Testis (tissue), 2 donors: ENCODE measurements around the gene ZRANB3.

Experiments used
- CTCF ChIP-seq, 3 experiments: fragments of 450-650 bp in 2 of 3; fragments of 200-600 bp in 1 of 3; sonication (generic) in 1 of 3; IDR thresholded peaks; one replicate each; pipeline ENCODE4 v1.5.1; 2016 to 2019; ENCODE audit warnings: antibody characterized with exemption in 3 of 3, mild to moderate bottlenecking in 2 of 3, moderate library complexity in 1 of 3
- POLR2A ChIP-seq: fragments of 450-650 bp; IDR thresholded peaks from one replicate; pipeline ENCODE4 v1.6.1; 2017; ENCODE audit warnings: antibody characterized with exemption, mild to moderate bottlenecking, moderate library complexity

- TF ChIP-seq POLR2A = no peak
- no peak for TF ChIP-seq CTCF (IDR thresholded peaks at IDR 0.05)
Measured at GRCh38 chr2:135245071-135245470, 285.9 kb downstream of the ZRANB3 start.
